ENCODE measurements around the gene MAPRE3.

The MAPRE3 gene

DNA sequence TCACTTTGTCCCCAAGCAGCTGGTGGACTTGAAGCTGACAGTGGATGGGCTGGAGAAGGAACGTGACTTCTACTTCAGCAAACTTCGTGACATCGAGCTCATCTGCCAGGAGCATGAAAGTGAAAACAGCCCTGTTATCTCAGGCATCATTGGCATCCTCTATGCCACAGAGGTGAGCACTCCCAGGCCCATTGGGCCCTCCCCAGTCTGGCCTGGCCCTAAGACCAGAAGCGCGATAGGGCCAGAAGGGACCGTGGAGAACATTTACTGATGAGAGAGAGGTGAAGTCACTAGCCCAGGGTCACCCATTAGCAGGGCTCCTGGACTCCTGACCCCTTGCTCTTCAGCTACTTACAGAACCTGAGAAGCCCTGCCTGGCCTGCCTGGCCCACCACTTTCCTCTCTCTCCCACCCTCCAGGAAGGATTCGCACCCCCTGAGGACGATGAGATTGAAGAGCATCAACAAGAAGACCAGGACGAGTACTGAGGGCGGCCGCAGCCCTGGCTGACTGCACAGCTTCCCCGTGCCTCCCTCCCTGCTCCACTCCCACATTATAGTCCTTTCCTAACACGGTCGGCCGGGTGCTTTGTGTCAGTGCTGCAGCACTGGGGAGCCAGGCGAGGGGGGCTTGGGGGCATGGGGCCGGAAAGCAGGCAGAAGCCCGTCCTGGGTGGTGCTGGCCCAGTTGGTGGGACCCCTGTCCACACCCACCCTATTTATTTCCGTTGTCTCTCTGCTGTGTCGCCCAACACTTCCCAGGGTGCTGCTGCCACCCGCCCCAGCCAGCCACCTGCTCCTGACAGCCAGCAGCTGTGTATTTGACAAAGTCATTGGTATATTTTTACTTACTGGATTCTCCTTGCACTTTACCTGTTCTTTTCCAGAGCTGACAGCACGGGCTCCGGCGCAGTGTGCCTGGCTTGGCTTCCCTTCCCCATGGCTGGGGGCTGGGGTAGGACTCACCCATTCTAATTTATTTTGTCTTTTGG is 55.7 kb downstream of the MAPRE3 start:
- no peak overlapping the region for H3K27ac ChIP-seq
- TF ChIP-seq, protein P1, sequence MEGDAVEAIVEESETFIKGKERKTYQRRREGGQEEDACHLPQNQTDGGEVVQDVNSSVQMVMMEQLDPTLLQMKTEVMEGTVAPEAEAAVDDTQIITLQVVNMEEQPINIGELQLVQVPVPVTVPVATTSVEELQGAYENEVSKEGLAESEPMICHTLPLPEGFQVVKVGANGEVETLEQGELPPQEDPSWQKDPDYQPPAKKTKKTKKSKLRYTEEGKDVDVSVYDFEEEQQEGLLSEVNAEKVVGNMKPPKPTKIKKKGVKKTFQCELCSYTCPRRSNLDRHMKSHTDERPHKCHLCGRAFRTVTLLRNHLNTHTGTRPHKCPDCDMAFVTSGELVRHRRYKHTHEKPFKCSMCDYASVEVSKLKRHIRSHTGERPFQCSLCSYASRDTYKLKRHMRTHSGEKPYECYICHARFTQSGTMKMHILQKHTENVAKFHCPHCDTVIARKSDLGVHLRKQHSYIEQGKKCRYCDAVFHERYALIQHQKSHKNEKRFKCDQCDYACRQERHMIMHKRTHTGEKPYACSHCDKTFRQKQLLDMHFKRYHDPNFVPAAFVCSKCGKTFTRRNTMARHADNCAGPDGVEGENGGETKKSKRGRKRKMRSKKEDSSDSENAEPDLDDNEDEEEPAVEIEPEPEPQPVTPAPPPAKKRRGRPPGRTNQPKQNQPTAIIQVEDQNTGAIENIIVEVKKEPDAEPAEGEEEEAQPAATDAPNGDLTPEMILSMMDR (IDR thresholded peaks at IDR 0.05), result no peak
- no peak for DNase-seq (ENCODE audit: low spot score)
- no peak overlapping the region for H3K4me3 ChIP-seq

DNA sequence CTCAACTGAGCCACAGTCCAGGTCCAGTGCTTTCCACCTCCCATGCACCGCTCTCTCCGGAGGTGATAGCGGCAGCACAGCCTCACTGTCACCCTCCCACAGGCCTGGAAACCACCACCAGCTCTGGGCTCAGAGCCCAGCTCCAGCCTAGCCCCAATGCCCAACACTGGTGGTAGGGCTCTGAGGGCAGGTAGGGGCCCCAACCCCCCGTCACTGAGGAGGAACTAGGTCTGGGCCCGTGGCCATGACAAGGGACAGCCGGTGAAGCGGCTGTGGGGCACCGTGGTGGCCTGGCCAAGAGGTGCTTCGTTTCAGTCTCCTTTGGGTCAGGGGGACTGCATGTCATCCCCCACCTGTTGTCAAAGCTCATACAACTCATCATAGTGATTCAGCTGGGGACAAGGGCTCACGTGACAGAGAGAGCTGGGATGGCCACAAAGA is 56.8 kb downstream of the MAPRE3 start:
- no peak overlapping the region for H3K27ac ChIP-seq
- DNase-seq (ENCODE audit: low spot score), result no peak
- TF ChIP-seq, protein P1 (IDR thresholded peaks at IDR 0.05), result no peak
- H3K4me3 ChIP-seq, result no peak overlapping the region

DNA sequence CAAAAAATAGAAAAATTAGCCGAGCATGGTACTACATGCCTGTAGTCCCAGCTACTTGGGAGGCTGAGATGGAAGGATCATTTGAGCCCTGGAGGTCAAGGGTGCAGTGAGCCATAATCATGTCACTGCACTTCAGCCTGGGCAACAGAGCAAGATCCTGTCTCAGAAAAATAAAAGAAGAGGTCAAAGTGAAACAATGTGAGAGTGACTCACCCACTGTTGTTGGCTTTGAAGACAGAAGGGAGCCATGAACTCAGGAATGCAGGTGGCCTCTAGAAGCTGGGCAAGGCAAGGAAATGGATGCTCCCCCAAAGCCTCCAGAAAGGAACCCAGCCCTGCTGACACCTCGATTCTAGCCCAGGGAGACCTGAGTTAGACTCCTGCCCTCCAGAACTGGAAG is 58.6 kb downstream of the MAPRE3 start:
- no peak overlapping the region for H3K27ac ChIP-seq
- no peak overlapping the region for H3K4me3 ChIP-seq
- DNase-seq (ENCODE audit: low spot score), result no peak
- TF ChIP-seq, protein P1 (IDR thresholded peaks at IDR 0.05), result no peak

DNA sequence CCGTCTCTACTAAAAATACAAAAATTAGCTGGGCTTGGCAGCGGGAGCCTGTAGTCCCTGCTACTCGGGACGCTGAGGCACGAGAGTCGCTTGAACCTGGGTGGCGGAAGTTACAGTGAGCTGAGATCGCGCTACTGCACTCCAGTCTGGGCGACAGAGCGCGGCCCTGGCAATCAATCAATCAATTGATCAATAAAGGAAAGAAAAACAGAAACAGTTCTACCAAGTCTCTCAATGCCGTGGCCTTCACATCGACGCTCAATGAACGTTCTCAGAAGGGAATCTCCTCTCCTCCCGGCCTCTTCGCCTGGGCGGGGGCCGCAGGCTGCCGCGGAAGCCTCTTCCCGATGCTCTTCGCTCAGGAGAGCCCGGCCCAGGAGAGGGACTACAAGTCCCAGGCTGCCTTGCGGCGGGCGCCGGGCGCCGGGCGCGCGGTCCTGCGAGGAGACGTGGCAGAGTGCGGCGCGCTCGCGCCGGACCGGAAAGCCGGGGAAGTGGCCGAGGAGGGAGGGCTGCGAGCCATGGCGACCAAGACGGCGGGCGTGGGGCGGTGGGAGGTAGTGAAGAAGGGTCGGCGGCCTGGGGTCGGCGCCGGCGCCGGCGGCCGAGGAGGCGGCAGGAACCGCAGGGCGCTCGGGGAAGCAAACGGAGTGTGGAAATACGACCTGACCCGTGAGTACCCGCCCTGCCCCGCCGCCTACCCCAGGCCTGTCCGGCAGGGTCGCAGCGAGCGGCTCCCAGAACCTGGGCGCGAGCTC is 62.2 kb downstream of the MAPRE3 start, which contains the start of gene TMEM214:
Gene TMEM214 (plus strand): TSS at position 471 of the 758 bp plus-strand sequence. CDS start 51 bp downstream, at position 522.
- Histone ChIP-seq H3K4me3 (peak within 1 kb of the TSS; percentile 94), H3K27ac (peak within 1 kb of the TSS; percentile 84 to 90)
- TF ChIP-seq, protein P1 (IDR thresholded peaks at IDR 0.05), result no peak
- peak; percentile 87 for DNase-seq (ENCODE audit: low spot score)

DNA sequence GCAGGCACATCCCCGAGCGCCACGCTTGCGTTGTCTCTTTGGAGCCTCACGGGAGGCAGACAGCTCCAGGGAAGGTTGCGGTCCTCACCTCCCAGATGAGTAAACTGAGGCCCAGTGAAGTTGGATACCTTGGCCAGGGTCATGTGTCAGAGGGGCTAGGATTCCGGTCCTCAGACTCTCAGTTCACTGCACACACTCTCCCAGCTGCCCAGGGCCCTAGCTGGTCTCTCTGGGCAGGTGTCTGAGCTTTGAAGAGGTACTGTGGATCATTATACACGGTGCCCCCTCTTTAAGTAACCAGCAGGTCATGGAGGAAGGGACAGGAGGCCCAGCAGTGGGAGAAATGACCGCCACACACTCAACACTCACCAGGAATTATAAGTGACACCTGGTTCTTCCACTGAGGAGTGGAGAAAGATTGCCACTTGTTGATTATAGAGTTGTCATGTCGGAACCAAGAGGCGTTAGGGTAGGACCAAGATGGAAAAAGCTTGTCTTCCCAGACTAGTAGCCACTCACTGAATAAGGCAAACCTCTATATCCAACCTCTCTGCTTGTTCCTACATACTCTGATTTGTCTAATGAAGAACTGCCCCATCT is 62.9 kb downstream of the MAPRE3 start:
- DNase-seq (ENCODE audit: low spot score), result no peak
- peak overlapping the region; percentile 84 to 90 for H3K27ac ChIP-seq
- H3K4me3 ChIP-seq, result peak overlapping the region; percentile 94
- TF ChIP-seq, protein P1 (IDR thresholded peaks at IDR 0.05), result no peak

DNA sequence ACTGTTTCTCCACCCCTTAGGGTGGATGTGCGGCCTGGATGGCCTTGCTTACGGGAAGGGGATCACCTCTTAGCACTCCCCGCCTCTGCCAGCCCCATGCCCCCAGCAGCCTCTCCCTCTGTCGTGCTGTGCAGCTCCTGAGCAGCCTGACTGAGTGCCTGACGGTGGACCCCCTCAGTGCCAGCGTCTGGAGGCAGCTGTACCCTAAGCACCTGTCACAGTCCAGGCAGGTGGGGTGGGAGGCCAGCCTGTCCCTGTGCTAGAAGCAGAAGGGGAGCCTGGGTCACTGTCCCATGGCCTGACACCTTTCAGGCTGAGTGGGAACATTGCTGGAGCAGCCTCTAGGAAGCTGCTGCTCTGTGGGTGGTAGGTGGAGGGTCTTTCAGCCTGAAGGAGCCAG is 67.6 kb downstream of the MAPRE3 start:
- Histone ChIP-seq H3K27ac (no peak overlapping the region), H3K4me3 (no peak overlapping the region)
- DNase-seq (ENCODE audit: low spot score), result no peak
- TF ChIP-seq, protein P1 (IDR thresholded peaks at IDR 0.05), result no peak
